NCI-H82 (cell line): ENCODE results near the gene COPS8.
A peak's percentile ranks its signal among the peaks of the same experiment; 100 is the strongest.

Experiments used
- DNase-seq: peaks from one replicate; lab custom pipeline; 2025; lab: John Stamatoyannopoulos, UW

The COPS8 gene

DNA sequence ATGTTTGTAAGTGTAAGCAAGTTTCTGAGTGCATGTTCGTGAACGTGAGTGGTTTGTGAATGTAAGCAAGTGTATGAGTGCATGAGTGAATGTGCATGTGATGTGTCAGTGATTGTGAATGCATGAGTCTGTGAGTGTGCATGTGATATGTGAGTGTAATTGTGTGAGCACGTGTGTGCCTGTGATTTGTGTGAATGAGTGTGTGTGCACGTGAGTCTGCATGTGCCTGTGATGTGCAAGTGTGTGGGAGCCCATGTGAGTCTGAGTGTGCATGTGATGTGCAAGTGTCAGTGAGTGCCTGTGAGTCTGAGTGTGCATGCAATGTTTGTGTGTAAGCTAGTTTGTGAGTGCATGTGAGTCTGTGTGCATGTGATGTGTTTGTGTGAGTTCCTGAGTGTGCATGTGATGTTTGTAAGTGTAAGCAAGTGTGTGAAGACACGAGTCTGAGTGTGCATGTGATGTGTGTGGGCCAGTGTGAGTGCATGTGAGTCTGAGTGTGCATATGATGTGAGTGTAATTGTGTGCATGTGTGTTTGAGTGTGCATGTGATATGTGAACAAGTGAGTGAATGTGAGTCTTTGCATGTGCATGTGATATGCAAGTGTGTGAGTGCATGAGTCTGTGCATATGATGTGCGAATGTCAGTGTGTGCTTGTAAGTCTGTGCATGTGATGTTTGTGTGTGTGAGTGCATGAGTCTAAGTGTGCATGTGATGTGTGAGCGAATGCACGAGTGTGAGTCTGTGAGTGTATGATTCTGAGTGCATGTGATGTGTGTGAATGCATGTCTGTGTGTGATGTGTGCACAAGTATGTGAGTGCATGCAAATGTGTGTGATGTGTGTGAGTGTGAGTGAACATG is 45.1 kb downstream of the COPS8 start:
- DNase-seq, result no peak

DNA sequence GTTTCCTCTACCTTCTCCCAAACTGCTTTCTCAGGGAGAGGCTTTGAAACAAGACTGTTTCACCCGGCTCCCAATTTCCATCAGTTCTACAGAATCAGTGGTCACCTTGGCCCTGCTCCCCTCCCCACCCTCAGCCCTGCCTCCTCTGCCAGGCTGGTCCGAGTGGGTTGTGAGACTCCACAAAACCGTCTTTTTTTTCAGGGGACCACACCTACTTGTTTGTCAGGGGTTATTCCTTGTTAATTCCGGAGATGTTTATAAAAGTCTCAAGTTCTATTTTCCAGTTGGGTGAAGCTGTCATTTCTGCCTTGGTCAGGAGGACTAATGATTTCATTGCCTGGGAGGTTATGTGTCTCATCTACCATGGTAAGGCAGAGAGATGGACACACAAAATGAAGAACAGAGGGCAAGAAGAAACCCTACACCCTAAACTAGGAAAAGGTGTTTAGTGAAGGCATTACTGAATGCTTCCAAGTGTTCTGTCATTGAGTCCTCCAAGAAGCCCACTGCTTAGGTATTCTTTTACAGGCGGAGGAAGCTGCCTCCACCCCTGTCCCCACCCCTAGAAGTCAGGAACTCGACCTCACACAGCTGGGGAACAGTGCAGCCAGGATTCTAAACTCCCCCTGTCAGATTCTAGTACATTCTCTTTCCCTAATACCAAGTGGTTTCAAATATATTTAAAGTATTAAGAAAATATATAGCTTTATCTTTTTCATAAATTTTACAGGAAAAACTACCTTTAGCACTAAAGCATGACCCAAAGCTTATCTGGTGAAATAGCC is 46.3 kb downstream of the COPS8 start:
- no peak for DNase-seq

DNA sequence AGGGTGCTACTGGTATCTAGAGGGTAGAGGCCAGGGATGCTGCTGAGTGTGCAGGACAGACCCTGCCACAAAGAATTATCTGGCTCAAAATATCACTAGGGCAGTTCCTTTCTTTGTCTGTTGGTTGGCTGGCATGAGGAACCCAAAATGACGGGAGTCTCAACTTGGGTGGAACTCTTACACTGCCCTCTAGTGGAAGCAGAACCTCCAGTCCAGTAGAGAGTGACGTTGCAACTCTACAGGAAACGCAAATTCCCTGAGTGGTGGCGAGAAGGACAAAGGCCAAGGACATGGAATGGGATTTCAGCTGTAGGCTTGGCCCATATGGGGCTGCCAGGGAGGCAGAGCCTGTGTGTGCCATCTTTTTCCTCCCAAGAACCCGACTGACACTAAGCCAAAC is 47.1 kb downstream of the COPS8 start:
- peak; percentile 22 for DNase-seq

GRCh38 chr2:237134321-237135230 is 48.9 kb downstream of the COPS8 start:
- DNase-seq, result no peak

DNA sequence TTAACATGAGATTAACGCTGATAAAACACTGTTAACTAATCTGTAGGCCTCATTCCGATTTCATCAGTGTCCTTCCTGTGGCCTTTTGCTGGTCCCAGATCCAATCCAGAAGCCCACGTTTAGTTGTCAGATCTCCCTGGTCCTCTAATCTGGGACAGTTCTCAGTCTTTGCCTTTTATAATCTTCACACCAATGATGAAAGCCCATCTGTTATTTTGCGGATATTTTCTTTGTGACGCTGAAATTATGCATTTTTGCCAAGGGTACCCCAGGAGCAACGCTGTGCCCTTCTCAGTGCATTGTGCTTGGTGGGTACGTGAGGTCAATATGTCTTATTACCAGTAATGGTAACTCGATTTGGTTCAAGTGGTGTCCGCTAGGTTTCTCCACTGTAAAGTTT is 51.1 kb downstream of the COPS8 start:
- no peak for DNase-seq

GRCh38 chr2:237137626-237138323 is 52.1 kb downstream of the COPS8 start:
- no peak for DNase-seq

- DNase-seq, result no peak
These were observed 53.5 kb downstream of the COPS8 start for GRCh38 chr2:237139123-237139675.

GRCh38 chr2:237140689-237141285 is 55.1 kb downstream of the COPS8 start:
- no peak for DNase-seq

DNA sequence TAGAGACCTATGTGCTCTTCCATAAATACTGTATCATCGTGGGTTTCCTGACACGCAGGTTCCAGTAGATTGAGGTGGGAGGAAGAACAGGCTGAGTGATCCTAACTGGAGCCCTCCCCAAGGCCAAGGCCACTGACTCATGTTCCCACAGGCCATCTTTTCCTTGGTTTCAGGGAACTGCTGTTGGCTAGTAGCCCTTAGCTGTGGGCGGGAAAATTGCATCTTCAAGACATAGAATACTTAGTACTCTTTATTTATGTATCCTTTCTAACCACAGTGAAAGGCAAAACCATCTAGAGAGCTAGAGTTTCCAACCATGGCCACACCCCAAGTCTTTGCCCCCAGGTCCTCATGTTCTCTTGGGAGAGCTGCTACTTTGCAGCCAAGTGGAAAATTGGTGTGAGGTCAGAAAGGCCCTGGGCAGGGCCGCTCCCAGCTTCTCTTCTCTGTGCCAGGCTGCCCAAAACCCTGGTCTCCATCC is 55.9 kb downstream of the COPS8 start:
- no peak for DNase-seq

- DNase-seq, result no peak
These were observed 57.4 kb downstream of the COPS8 start for GRCh38 chr2:237143118-237143517.

- DNase-seq, result no peak
These were observed 58.2 kb downstream of the COPS8 start for GRCh38 chr2:237143676-237144440.

GRCh38 chr2:237144516-237144915 is 58.8 kb downstream of the COPS8 start:
- DNase-seq, result no peak

DNA sequence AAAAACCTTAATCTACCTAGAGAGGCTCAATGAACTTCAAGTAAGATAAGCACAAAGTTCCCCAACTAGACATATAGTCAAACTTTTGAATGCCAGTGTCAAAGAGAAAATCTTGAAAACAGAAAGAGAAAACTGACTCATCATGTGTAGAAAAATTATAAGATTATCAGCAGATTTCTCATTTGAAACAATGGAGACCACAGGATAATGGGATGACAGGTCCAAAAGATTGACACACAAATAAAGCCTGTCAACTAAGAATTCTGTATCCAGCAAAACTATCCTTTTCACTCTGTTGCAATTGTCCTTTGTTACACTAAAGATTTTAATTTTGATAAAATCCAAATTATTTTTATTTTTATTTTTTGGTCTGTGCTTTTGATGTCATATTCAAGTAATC is 61.6 kb downstream of the COPS8 start:
- DNase-seq, result no peak

GRCh38 chr2:237148624-237149023 is 62.9 kb downstream of the COPS8 start:
- DNase-seq, result no peak

- DNase-seq, result no peak
These were observed 63.7 kb downstream of the COPS8 start for GRCh38 chr2:237149425-237149824.
